GM23338 (cell line): ENCODE measurements around the gene UBAC2. TPM values are rescaled to one million over a fixed set of nuclear protein-coding genes. Genes with fewer than 3 reads are reported as not detected.

Experiments used
- ATAC-seq: fragments of 200-7000 bp; cut with Tn5 transposase; 3 replicates; pipeline ENCODE4 v1.9.1; 2020
- DNase-seq: peaks from one replicate; pipeline ENCODE4 v3.0.0-alpha.2; 2015; ENCODE audit warnings: low spot score
- H2AFZ ChIP-seq: fragments of 200-600 bp; sonication (generic); 2 replicates; pipeline ENCODE4 v1.8.0; 2016; ENCODE audit warnings: antibody characterized with exemption, mild to moderate bottlenecking, moderate library complexity
- H3F3A ChIP-seq: fragments of 200-600 bp; sonication (generic); replicated peaks from 2 replicates; pipeline ENCODE4 v1.8.0; 2017; ENCODE audit warnings: antibody characterized with exemption, mixed run types, low read depth
- H3K27ac ChIP-seq: fragments of 200-600 bp; sonication (generic); 2 replicates; pipeline ENCODE4 v1.6.1; 2016; ENCODE audit warnings: low read depth
- H3K27me3 ChIP-seq: fragments of 200-600 bp; sonication (generic); 2 replicates; pipeline ENCODE4 v1.8.0; 2016; ENCODE audit warnings: mild to moderate bottlenecking, mixed run types, moderate library complexity; ENCODE audit not compliant: insufficient read depth
- H3K36me3 ChIP-seq: fragments of 200-600 bp; sonication (generic); 2 replicates; pipeline ENCODE4 v1.8.0; 2016; ENCODE audit warnings: mild to moderate bottlenecking; ENCODE audit not compliant: insufficient read depth
- H3K4me1 ChIP-seq: fragments of 200-600 bp; sonication (generic); 2 replicates; pipeline ENCODE4 v1.8.0; 2016; ENCODE audit warnings: mild to moderate bottlenecking, moderate library complexity; ENCODE audit not compliant: insufficient read depth
- H3K4me2 ChIP-seq: fragments of 200-600 bp; sonication (generic); 2 replicates; pipeline ENCODE4 v1.7.1; 2017; ENCODE audit warnings: mixed run types
- H3K4me3 ChIP-seq: fragments of 200-600 bp; sonication (generic); 2 replicates; pipeline ENCODE4 v1.6.1; 2016; ENCODE audit warnings: mixed run types
- H3K79me2 ChIP-seq: fragments of 200-600 bp; sonication (generic); replicated peaks from 2 replicates; pipeline ENCODE4 v1.8.0; 2017; ENCODE audit warnings: mild to moderate bottlenecking; ENCODE audit not compliant: insufficient read depth
- H3K9me2 ChIP-seq: fragments of 200-600 bp; sonication (generic); 2 replicates; pipeline ENCODE4 v1.8.0; 2017; ENCODE audit not compliant: insufficient read depth
- H4K20me1 ChIP-seq: fragments of 200-600 bp; sonication (generic); replicated peaks from 2 replicates; pipeline ENCODE4 v1.8.0; 2017; ENCODE audit warnings: mild to moderate bottlenecking; ENCODE audit not compliant: insufficient read depth
- H3K27ac Mint-ChIP-seq: 2 replicates; pipeline ENCODE4 v1.8.0; 2020; ENCODE audit warnings: inconsistent platforms, mild to moderate bottlenecking, moderate library complexity, mixed read lengths
- H3K27me3 Mint-ChIP-seq: 3 replicates; pipeline ENCODE4 v1.8.0; 2022; ENCODE audit warnings: low read depth, mild to moderate bottlenecking, moderate library complexity, mixed read lengths, inconsistent platforms; ENCODE audit not compliant: insufficient read depth, poor library complexity
- H3K36me3 Mint-ChIP-seq: 3 replicates; pipeline ENCODE4 v1.8.0; 2021; ENCODE audit warnings: low read depth, mild to moderate bottlenecking, inconsistent platforms, moderate library complexity, mixed read lengths
- H3K4me1 Mint-ChIP-seq: 3 replicates; pipeline ENCODE4 v1.8.0; 2020; ENCODE audit warnings: mild to moderate bottlenecking, inconsistent platforms, mixed read lengths
- H3K4me3 Mint-ChIP-seq: 3 replicates; pipeline ENCODE4 v1.8.0; 2021; ENCODE audit warnings: moderate library complexity, mild to moderate bottlenecking, inconsistent platforms, mixed read lengths
- H3K9me3 Mint-ChIP-seq: 3 replicates; pipeline ENCODE4 v1.8.0; 2020; ENCODE audit warnings: moderate library complexity, mild to moderate bottlenecking, inconsistent platforms, mixed read lengths
- CREB1 ChIP-seq: fragments of 250-450 bp; sonication (Bioruptor Pico); IDR thresholded peaks from 2 replicates; pipeline ENCODE4 v1.5.0; 2020; ENCODE audit warnings: low read depth, mild to moderate bottlenecking, moderate library complexity
- CTCF ChIP-seq, 2 experiments: fragments of 200-600 bp in 1 of 2; sonication (generic) in 1 of 2; conservative IDR thresholded peaks; 2 replicates each; pipeline versions ENCODE4 v1.5.1 to v1.6.1; 2016 to 2017; ENCODE audit warnings: antibody characterized with exemption in 2 of 2, low read depth in 2 of 2, mild to moderate bottlenecking in 2 of 2, moderate library complexity in 1 of 2
- EZH2 ChIP-seq: fragments of 200-600 bp; sonication (generic); IDR thresholded peaks from one replicate; pipeline ENCODE4 v1.8.0; 2017; ENCODE audit warnings: antibody characterized with exemption, mild to moderate bottlenecking, low read depth; ENCODE audit not compliant: unreplicated experiment
- EZH2phosphoT487 ChIP-seq: fragments of 200-600 bp; sonication (generic); IDR thresholded peaks from one replicate; pipeline ENCODE4 v1.8.1; 2018; ENCODE audit warnings: antibody characterized with exemption; ENCODE audit not compliant: unreplicated experiment
- NANOG ChIP-seq: IDR thresholded peaks from 2 replicates; pipeline ENCODE4 v1.6.1; 2016; ENCODE audit warnings: antibody characterized with exemption, borderline replicate concordance
- POLR2AphosphoS5 ChIP-seq: IDR thresholded peaks from 2 replicates; pipeline ENCODE4 v1.6.1; 2016; ENCODE audit warnings: antibody characterized with exemption, low read depth
- REST ChIP-seq: IDR thresholded peaks from one replicate; pipeline ENCODE4 v1.6.1; 2018; ENCODE audit warnings: antibody characterized with exemption; ENCODE audit not compliant: unreplicated experiment
- STAT1 ChIP-seq: IDR thresholded peaks from one replicate; pipeline ENCODE4 v1.6.1; 2016; ENCODE audit warnings: antibody characterized with exemption; ENCODE audit not compliant: unreplicated experiment
- ZNF114 ChIP-seq: fragments of 250-450 bp; sonication (Bioruptor Pico); IDR thresholded peaks from 2 replicates; pipeline ENCODE4 v1.5.0; 2020; ENCODE audit warnings: mild to moderate bottlenecking, moderate library complexity
- ZNF331 ChIP-seq: fragments of 250-450 bp; sonication (Bioruptor Pico); IDR thresholded peaks from 2 replicates; pipeline ENCODE4 v1.5.0; 2020; ENCODE audit warnings: low read depth, mild to moderate bottlenecking, moderate library complexity
- polyA plus RNA-seq: library from polyadenylated mRNA; unstranded; fragments of >200 nt; fragmentation: Nextera tagmentation; extraction: Ambion mirVana; gene quantifications from 2 replicates; pipeline ENCODE4 v1.2.1, GENCODE V29; 2016
- total RNA-seq: library from RNA; depleted of rRNA; stranded (reverse); fragments of >200 nt; shearing (Covaris generic); gene quantifications from 2 replicates; pipeline ENCODE4 v1.2.3, GENCODE V29; 2014
- TF ChIP-seq, protein P1 (sequence below): fragments of 250-450 bp; sonication (Bioruptor Pico); IDR thresholded peaks from 2 replicates; pipeline ENCODE4 v1.5.0; 2020; ENCODE audit warnings: mild to moderate bottlenecking, moderate library complexity
- TF ChIP-seq, protein P2 (sequence below): IDR thresholded peaks from 2 replicates; pipeline ENCODE4 v1.6.1; 2016; ENCODE audit warnings: antibody characterized with exemption

UBAC2 gene
- total and polyA plus RNA-seq, 2 experiments from 2014 or later: 37.9 to 76.9 TPM

- TF ChIP-seq, protein P1, sequence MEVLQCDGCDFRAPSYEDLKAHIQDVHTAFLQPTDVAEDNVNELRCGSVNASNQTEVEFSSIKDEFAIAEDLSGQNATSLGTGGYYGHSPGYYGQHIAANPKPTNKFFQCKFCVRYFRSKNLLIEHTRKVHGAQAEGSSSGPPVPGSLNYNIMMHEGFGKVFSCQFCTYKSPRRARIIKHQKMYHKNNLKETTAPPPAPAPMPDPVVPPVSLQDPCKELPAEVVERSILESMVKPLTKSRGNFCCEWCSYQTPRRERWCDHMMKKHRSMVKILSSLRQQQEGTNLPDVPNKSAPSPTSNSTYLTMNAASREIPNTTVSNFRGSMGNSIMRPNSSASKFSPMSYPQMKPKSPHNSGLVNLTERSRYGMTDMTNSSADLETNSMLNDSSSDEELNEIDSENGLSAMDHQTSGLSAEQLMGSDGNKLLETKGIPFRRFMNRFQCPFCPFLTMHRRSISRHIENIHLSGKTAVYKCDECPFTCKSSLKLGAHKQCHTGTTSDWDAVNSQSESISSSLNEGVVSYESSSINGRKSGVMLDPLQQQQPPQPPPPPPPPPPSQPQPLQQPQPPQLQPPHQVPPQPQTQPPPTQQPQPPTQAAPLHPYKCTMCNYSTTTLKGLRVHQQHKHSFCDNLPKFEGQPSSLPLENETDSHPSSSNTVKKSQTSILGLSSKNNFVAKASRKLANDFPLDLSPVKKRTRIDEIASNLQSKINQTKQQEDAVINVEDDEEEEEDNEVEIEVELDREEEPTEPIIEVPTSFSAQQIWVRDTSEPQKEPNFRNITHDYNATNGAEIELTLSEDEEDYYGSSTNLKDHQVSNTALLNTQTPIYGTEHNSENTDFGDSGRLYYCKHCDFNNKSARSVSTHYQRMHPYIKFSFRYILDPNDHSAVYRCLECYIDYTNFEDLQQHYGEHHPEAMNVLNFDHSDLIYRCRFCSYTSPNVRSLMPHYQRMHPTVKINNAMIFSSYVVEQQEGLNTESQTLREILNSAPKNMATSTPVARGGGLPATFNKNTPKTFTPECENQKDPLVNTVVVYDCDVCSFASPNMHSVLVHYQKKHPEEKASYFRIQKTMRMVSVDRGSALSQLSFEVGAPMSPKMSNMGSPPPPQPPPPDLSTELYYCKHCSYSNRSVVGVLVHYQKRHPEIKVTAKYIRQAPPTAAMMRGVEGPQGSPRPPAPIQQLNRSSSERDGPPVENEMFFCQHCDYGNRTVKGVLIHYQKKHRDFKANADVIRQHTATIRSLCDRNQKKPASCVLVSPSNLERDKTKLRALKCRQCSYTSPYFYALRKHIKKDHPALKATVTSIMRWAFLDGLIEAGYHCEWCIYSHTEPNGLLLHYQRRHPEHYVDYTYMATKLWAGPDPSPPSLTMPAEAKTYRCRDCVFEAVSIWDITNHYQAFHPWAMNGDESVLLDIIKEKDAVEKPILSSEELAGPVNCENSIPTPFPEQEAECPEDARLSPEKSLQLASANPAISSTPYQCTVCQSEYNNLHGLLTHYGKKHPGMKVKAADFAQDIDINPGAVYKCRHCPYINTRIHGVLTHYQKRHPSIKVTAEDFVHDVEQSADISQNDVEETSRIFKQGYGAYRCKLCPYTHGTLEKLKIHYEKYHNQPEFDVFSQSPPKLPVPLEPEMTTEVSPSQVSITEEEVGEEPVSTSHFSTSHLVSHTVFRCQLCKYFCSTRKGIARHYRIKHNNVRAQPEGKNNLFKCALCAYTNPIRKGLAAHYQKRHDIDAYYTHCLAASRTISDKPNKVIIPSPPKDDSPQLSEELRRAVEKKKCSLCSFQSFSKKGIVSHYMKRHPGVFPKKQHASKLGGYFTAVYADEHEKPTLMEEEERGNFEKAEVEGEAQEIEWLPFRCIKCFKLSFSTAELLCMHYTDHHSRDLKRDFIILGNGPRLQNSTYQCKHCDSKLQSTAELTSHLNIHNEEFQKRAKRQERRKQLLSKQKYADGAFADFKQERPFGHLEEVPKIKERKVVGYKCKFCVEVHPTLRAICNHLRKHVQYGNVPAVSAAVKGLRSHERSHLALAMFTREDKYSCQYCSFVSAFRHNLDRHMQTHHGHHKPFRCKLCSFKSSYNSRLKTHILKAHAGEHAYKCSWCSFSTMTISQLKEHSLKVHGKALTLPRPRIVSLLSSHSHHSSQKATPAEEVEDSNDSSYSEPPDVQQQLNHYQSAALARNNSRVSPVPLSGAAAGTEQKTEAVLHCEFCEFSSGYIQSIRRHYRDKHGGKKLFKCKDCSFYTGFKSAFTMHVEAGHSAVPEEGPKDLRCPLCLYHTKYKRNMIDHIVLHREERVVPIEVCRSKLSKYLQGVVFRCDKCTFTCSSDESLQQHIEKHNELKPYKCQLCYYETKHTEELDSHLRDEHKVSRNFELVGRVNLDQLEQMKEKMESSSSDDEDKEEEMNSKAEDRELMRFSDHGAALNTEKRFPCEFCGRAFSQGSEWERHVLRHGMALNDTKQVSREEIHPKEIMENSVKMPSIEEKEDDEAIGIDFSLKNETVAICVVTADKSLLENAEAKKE: no peak
- no peak for TF ChIP-seq ZNF331 (CRISPR knock-in tag)
- no peak for TF ChIP-seq STAT1
- no peak for TF ChIP-seq EZH2
- no peak for TF ChIP-seq POLR2AphosphoS5
These were observed 90.2 kb downstream of the UBAC2 start (continued) for GRCh38 chr13:99290894-99291293.

- Mint-ChIP-seq H3K4me1 (no peaks in the 10 kb centered on the region; the same call in 1 of the 3 replicates), H3K4me3 (no peak overlapping the region), H3K27ac (no peak overlapping the region), H3K9me3 (no peaks in the 10 kb centered on the region), H3K27me3 (no peaks in the 10 kb centered on the region), H3K36me3 (no peaks in the 10 kb centered on the region)
- Histone ChIP-seq H3F3A (no peaks in the 10 kb centered on the region), H3K27me3 (no peaks in the 10 kb centered on the region), H3K79me2 (0 out of 2 replicates have a peak, but pooled peaks cover 3% of the 10 kb centered on the region), H3K9me2 (no peaks in the 10 kb centered on the region), H3K27ac (no peak overlapping the region), H3K4me3 (no peak overlapping the region), H2AFZ (no peak overlapping the region), H3K36me3 (no peaks in the 10 kb centered on the region), H3K4me1 (no peaks in the 10 kb centered on the region), H4K20me1 (0 out of 2 replicates have a peak, but pooled peaks cover 6% of the 10 kb centered on the region), H3K4me2 (no peak overlapping the region)
- no peak for DNase-seq
- ATAC-seq: no peak
- TF ChIP-seq, protein P2, sequence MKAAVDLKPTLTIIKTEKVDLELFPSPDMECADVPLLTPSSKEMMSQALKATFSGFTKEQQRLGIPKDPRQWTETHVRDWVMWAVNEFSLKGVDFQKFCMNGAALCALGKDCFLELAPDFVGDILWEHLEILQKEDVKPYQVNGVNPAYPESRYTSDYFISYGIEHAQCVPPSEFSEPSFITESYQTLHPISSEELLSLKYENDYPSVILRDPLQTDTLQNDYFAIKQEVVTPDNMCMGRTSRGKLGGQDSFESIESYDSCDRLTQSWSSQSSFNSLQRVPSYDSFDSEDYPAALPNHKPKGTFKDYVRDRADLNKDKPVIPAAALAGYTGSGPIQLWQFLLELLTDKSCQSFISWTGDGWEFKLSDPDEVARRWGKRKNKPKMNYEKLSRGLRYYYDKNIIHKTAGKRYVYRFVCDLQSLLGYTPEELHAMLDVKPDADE: no peak
- TF ChIP-seq ZNF331 (CRISPR knock-in tag): no peak
- no peak for TF ChIP-seq CTCF (conservative IDR thresholded peaks at IDR 0.05; ENCODE audit: low read depth in 2 of 2)
- no peak for TF ChIP-seq ZNF114 (CRISPR knock-in tag)
- no peak for TF ChIP-seq CREB1 (CRISPR knock-in tag)
- TF ChIP-seq EZH2: no peak
- TF ChIP-seq NANOG: no peak
- no peak for TF ChIP-seq REST
- no peak for TF ChIP-seq EZH2phosphoT487
- TF ChIP-seq STAT1: no peak
- TF ChIP-seq POLR2AphosphoS5: no peak
These were observed 92.5 kb downstream of the UBAC2 start for GRCh38 chr13:99293178-99293577.
